WTC11 (cell line): ENCODE data around the gene BTBD9. TPM values are rescaled to one million over a fixed set of nuclear protein-coding genes. Genes with fewer than 3 reads are reported as not detected.

Experiments used
- ATAC-seq: fragments of 200-7000 bp; cut with Tn5 transposase; 2 replicates; pipeline ENCODE4 v1.10.0; 2021; ENCODE audit warnings: mild to moderate bottlenecking, moderate library complexity
- CTCF ChIA-PET: fragments of 300-600 bp; sonication (Branson Sonifier 250); formaldehyde crosslinking; loops from one replicate; lab custom pipeline; 2021; ENCODE audit warnings: antibody characterized with exemption; lab: Charles Lee
- POLR2A ChIA-PET: fragments of 350-600 bp; sonication (Branson Sonifier 250); formaldehyde crosslinking; loops from one replicate; lab custom pipeline; 2021; ENCODE audit warnings: antibody characterized with exemption; lab: Charles Lee
- DNase-seq: peaks from one replicate; pipeline ENCODE4 v3.0.0; 2021; ENCODE audit warnings: low spot score
- H3K27ac Mint-ChIP-seq: 2 replicates; pipeline ENCODE4 v1.8.0; 2021; ENCODE audit warnings: mixed read lengths
- H3K27me3 Mint-ChIP-seq: 2 replicates; pipeline ENCODE4 v1.8.0; 2021; ENCODE audit warnings: low read depth, mild to moderate bottlenecking, moderate library complexity, mixed read lengths
- H3K36me3 Mint-ChIP-seq: 2 replicates; pipeline ENCODE4 v1.8.0; 2021; ENCODE audit warnings: mixed read lengths
- H3K4me1 Mint-ChIP-seq: 2 replicates; pipeline ENCODE4 v1.8.0; 2022; ENCODE audit warnings: mixed read lengths
- H3K4me3 Mint-ChIP-seq: 2 replicates; pipeline ENCODE4 v1.8.0; 2021; ENCODE audit warnings: mild to moderate bottlenecking, moderate library complexity, mixed read lengths
- H3K9me3 Mint-ChIP-seq: 2 replicates; pipeline ENCODE4 v1.8.0; 2021; ENCODE audit warnings: mixed read lengths
- ATF2 ChIP-seq: sonication (generic); formaldehyde crosslinking; IDR thresholded peaks from 2 replicates; pipeline ENCODE4 v1.8.1; 2022; ENCODE audit warnings: low read depth, missing genetic modification reagents, borderline replicate concordance
- ATF3 ChIP-seq: sonication (generic); formaldehyde crosslinking; conservative IDR thresholded peaks from 2 replicates; pipeline ENCODE4 v1.8.1; 2022; ENCODE audit warnings: mild to moderate bottlenecking, missing genetic modification reagents
- CREM ChIP-seq: sonication (generic); formaldehyde crosslinking; IDR thresholded peaks from 2 replicates; pipeline ENCODE4 v1.8.1; 2022; ENCODE audit warnings: mild to moderate bottlenecking, missing genetic modification reagents, moderate library complexity
- CTCF ChIP-seq: fragments of 200-600 bp; IDR thresholded peaks from 2 replicates; pipeline ENCODE4 v1.8.0; 2022; ENCODE audit warnings: antibody characterized with exemption
- ERG ChIP-seq: fragments of 250-450 bp; sonication (Bioruptor Pico); IDR thresholded peaks from 2 replicates; pipeline ENCODE4 v1.8.0; 2021; ENCODE audit warnings: mild to moderate bottlenecking
- ESRRA ChIP-seq: sonication (generic); formaldehyde crosslinking; IDR thresholded peaks from 2 replicates; pipeline ENCODE4 v1.8.1; 2022; ENCODE audit warnings: mild to moderate bottlenecking, missing genetic modification reagents, borderline replicate concordance
- FOXJ3 ChIP-seq: sonication (generic); formaldehyde crosslinking; IDR thresholded peaks from 2 replicates; pipeline ENCODE4 v1.9.0; 2021; ENCODE audit warnings: missing genetic modification reagents, mild to moderate bottlenecking, borderline replicate concordance
- GRHL2 ChIP-seq: fragments of 250-450 bp; sonication (Bioruptor Pico); IDR thresholded peaks from 2 replicates; pipeline ENCODE4 v1.8.0; 2022; ENCODE audit warnings: mild to moderate bottlenecking, moderate library complexity; ENCODE audit not compliant: insufficient replicate concordance, severe bottlenecking
- HMGXB4 ChIP-seq: sonication (generic); formaldehyde crosslinking; IDR thresholded peaks from 2 replicates; pipeline ENCODE4 v1.8.1; 2023; ENCODE audit warnings: mild to moderate bottlenecking, moderate library complexity, missing genetic modification reagents
- JAZF1 ChIP-seq: fragments of 250-450 bp; sonication (Bioruptor Pico); IDR thresholded peaks from 2 replicates; pipeline ENCODE4 v1.9.0; 2021; ENCODE audit warnings: moderate library complexity, mild to moderate bottlenecking, inconsistent platforms
- MLX ChIP-seq: sonication (generic); formaldehyde crosslinking; IDR thresholded peaks from 2 replicates; pipeline ENCODE4 v1.8.1; 2023; ENCODE audit warnings: mild to moderate bottlenecking, missing genetic modification reagents, moderate library complexity
- NFYB ChIP-seq: sonication (generic); formaldehyde crosslinking; conservative IDR thresholded peaks from 2 replicates; pipeline ENCODE4 v1.8.0; 2022; ENCODE audit warnings: low read depth, missing genetic modification reagents
- TCF7 ChIP-seq: sonication (generic); formaldehyde crosslinking; IDR thresholded peaks from 2 replicates; pipeline ENCODE4 v1.8.0; 2022; ENCODE audit warnings: mild to moderate bottlenecking, low read depth, missing genetic modification reagents, moderate library complexity
- TEAD1 ChIP-seq: sonication (generic); formaldehyde crosslinking; IDR thresholded peaks from 2 replicates; pipeline ENCODE4 v1.8.0; 2022; ENCODE audit warnings: mild to moderate bottlenecking, missing genetic modification reagents
- TEAD4 ChIP-seq: sonication (generic); formaldehyde crosslinking; IDR thresholded peaks from 2 replicates; pipeline ENCODE4 v1.8.0; 2022; ENCODE audit warnings: mild to moderate bottlenecking, missing genetic modification reagents
- TP53 ChIP-seq: sonication (generic); formaldehyde crosslinking; IDR thresholded peaks from 2 replicates; pipeline ENCODE4 v1.8.1; 2023; ENCODE audit warnings: mild to moderate bottlenecking, missing genetic modification reagents
- ZNF396 ChIP-seq: fragments of 250-450 bp; sonication (Bioruptor Pico); IDR thresholded peaks from 2 replicates; pipeline ENCODE4 v1.8.0; 2021; ENCODE audit warnings: mild to moderate bottlenecking, moderate library complexity, borderline replicate concordance
- total RNA-seq: library from RNA; stranded (reverse); gene quantifications from 3 replicates; pipeline ENCODE4 v1.2.3, GENCODE V29; 2021

BTBD9 gene
- total RNA-seq, 1 experiment from 2014 or later: 4.2 TPM

GRCh38 chr6:38493931-38494547 is 145.7 kb downstream of the BTBD9 start:
- TF ChIP-seq ERG (CRISPR knock-in tag) (no peak), CTCF (peak; percentile 96)
- H3K4me3 Mint-ChIP-seq: no peak overlapping the region
- no peaks in the 10 kb centered on the region for H3K9me3 Mint-ChIP-seq
- ChIA-PET POLR2A (no interaction called here), CTCF (interaction anchor here (0.6 to 2.0 kb wide), 56 partner anchors 8 to 789 kb away, joined by 3 to 25 read pairs (median 4); no protein-coding TSS in a partner anchor)
- H3K27me3 Mint-ChIP-seq: no peaks in the 10 kb centered on the region
- H3K4me1 Mint-ChIP-seq: peaks cover 7% of the 10 kb centered on the region
- DNase-seq: peak; percentile 84
- no peaks in the 10 kb centered on the region for H3K36me3 Mint-ChIP-seq
- no peak overlapping the region for H3K27ac Mint-ChIP-seq
- ATAC-seq: no peak

- Mint-ChIP-seq H3K27me3 (no peaks in the 10 kb centered on the region), H3K36me3 (no peaks in the 10 kb centered on the region), H3K27ac (no peak overlapping the region), H3K4me1 (peaks cover 7% of the 10 kb centered on the region), H3K9me3 (no peaks in the 10 kb centered on the region), H3K4me3 (no peak overlapping the region)
- TF ChIP-seq TEAD1 (CRISPR knock-in tag) (no peak), TP53 (CRISPR knock-in tag) (no peak), ZNF396 (no peak), ATF2 (CRISPR knock-in tag) (no peak), TCF7 (no peak), CREM (no peak), FOXJ3 (no peak), ESRRA (no peak), HMGXB4 (no peak), TEAD4 (CRISPR knock-in tag) (no peak), MLX (no peak), NFYB (CRISPR knock-in tag) (no peak), JAZF1 (CRISPR knock-in tag) (no peak), GRHL2 (CRISPR knock-in tag) (no peak), ATF3 (no peak)
- DNase-seq (no peak), ATAC-seq (peak; percentile 63; the same call in 1 of the 2 replicates)
- ChIA-PET POLR2A (interaction anchor here (0.5 kb wide), 1 partner anchor 23 kb away, joined by 3 read pairs; no protein-coding TSS in a partner anchor), CTCF (interaction anchor here (0.6 to 1.2 kb wide), 5 partner anchors 14 to 1497 kb away, joined by 3 read pairs; no protein-coding TSS in a partner anchor)
These were observed 147.7 kb downstream of the BTBD9 start for GRCh38 chr6:38492031-38492430.
